ENCODE data around the gene KIAA1217. TPM values are rescaled to one million over a fixed set of nuclear protein-coding genes. Genes with fewer than 3 reads are reported as not detected.
A peak's percentile ranks its signal among the peaks of the same experiment; 100 is the strongest.

The KIAA1217 gene
- total RNA-seq, 1 experiment from 2014 or later, result 18.6 TPM

DNA sequence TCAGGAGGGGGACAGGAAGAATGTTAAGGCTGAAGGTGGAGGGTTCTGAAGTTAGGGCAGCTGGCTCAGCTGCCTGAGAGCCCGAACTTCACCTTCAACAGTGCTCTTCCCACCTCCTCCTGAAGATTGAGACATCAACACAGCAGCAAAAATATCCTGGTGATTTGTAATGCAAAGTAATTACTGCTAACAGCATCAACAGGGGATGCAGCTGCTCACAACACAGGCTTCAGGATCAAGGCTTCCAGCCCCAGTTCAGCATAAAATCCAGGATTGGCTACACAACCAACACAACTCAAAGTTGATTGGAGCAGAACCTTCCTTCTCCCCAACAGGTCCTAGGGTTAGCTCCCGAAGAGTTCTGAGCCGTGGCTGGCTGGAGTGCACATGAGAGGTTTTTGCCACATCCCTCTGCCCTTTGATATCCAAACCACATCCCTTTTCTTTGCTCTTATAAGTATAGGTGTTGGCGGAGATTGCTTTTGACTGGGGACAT lies 242.4 kb downstream of the KIAA1217 start:
- no peaks in the 10 kb centered on the region for H3K9me3 Mint-ChIP-seq
- Histone ChIP-seq H3K56ac (ENCODE audit: insufficient read length, low read depth, low read length) (no peak overlapping the region), H3K79me1 (ENCODE audit: insufficient read depth, low read depth, low read length, poor library complexity, severe bottlenecking) (no peaks in the 10 kb centered on the region), H3K27ac (ENCODE audit: insufficient read length, low read depth, low read length) (no peak overlapping the region), H2AFZ (ENCODE audit: low read length) (no peak overlapping the region), H3K79me2 (ENCODE audit: insufficient read depth, low read length) (no peaks in the 10 kb centered on the region), H3K4ac (ENCODE audit: low read depth, low read length) (no peak overlapping the region), H2AK5ac (ENCODE audit: insufficient read length, low read length) (no peak overlapping the region), H3T11ph (ENCODE audit: low read length) (no peak overlapping the region), H3K14ac (ENCODE audit: insufficient read depth, low read length) (no peak overlapping the region), H3K18ac (ENCODE audit: insufficient read length, low read depth, low read length) (no peak overlapping the region), H2BK15ac (ENCODE audit: low read depth, low read length) (no peak overlapping the region), H4K8ac (replicated peaks; ENCODE audit: insufficient read length, low read depth, low read length) (no peak overlapping the region), H3K23me2 (ENCODE audit: insufficient read length, low read depth, low read length, poor library complexity, severe bottlenecking) (no peaks in the 10 kb centered on the region), H2BK5ac (ENCODE audit: insufficient read length, low read length) (no peak overlapping the region), H3K23ac (ENCODE audit: insufficient read length, low read depth, low read length) (no peak overlapping the region), H3K4me1 (ENCODE audit: insufficient read depth, low read length) (no peaks in the 10 kb centered on the region), H3K9me3 (ENCODE audit: control insufficient read depth, low read depth, low read length) (no peaks in the 10 kb centered on the region), H2BK20ac (ENCODE audit: low read depth, low read length, poor library complexity, severe bottlenecking) (no peak overlapping the region), H2BK12ac (ENCODE audit: insufficient read length, low read depth, low read length) (no peak overlapping the region), H3K4me2 (ENCODE audit: insufficient read depth, insufficient read length, low read length) (no peak overlapping the region), H2BK120ac (ENCODE audit: low read depth, low read length, poor library complexity, severe bottlenecking) (no peak overlapping the region), H4K91ac (ENCODE audit: insufficient read length, low read depth, low read length) (no peak overlapping the region), H4K20me1 (ENCODE audit: control insufficient read depth, insufficient read depth, insufficient read length) (no peaks in the 10 kb centered on the region), H3K27me3 (ENCODE audit: insufficient read depth, low read length) (no peaks in the 10 kb centered on the region), H3K9ac (ENCODE audit: extremely low read depth, insufficient read length, low read length) (no peak overlapping the region), H4K5ac (ENCODE audit: insufficient read length, low read depth, low read length) (no peak overlapping the region)
- TF ChIP-seq, protein P1, sequence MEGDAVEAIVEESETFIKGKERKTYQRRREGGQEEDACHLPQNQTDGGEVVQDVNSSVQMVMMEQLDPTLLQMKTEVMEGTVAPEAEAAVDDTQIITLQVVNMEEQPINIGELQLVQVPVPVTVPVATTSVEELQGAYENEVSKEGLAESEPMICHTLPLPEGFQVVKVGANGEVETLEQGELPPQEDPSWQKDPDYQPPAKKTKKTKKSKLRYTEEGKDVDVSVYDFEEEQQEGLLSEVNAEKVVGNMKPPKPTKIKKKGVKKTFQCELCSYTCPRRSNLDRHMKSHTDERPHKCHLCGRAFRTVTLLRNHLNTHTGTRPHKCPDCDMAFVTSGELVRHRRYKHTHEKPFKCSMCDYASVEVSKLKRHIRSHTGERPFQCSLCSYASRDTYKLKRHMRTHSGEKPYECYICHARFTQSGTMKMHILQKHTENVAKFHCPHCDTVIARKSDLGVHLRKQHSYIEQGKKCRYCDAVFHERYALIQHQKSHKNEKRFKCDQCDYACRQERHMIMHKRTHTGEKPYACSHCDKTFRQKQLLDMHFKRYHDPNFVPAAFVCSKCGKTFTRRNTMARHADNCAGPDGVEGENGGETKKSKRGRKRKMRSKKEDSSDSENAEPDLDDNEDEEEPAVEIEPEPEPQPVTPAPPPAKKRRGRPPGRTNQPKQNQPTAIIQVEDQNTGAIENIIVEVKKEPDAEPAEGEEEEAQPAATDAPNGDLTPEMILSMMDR (conservative IDR thresholded peaks at IDR 0.05), result no peak
- no peak overlapping the region for H3K4me3 Mint-ChIP-seq
- no peaks in the 10 kb centered on the region; a peak in 1 of 7 replicates for H3K36me3 Mint-ChIP-seq (ENCODE audit: insufficient read depth in 1 of 3, low read depth in 3 of 3)
- no CpG with 5 or more reads among the region's 4 CpGs for WGBS (ENCODE audit: extremely low coverage, insufficient read length, low lambda C conversion rate)
- peaks cover 26 to 27% of the 10 kb centered on the region in 2 experiments for H3K4me1 Mint-ChIP-seq
- DNase-seq, result peak; percentile 40
- no peak overlapping the region for H3K27ac Mint-ChIP-seq
- H3K27me3 Mint-ChIP-seq (ENCODE audit: low read depth), result no peaks in the 10 kb centered on the region

Measured in H9 (cell line).